PC-9 (cell line): ENCODE data around the gene MARK2.

Source experiments
- EZH2 ChIP-seq: fragments of 200-600 bp; sonication (generic); IDR thresholded peaks from 2 replicates; pipeline ENCODE4 v1.8.0; 2017; ENCODE audit warnings: antibody characterized with exemption, low read depth
- TF ChIP-seq, protein P1 (sequence below): fragments of 200-600 bp; sonication (generic); conservative IDR thresholded peaks from 2 replicates; pipeline ENCODE4 v1.6.1; 2017; ENCODE audit warnings: mixed run types, antibody characterized with exemption, mild to moderate bottlenecking, moderate library complexity

DNA sequence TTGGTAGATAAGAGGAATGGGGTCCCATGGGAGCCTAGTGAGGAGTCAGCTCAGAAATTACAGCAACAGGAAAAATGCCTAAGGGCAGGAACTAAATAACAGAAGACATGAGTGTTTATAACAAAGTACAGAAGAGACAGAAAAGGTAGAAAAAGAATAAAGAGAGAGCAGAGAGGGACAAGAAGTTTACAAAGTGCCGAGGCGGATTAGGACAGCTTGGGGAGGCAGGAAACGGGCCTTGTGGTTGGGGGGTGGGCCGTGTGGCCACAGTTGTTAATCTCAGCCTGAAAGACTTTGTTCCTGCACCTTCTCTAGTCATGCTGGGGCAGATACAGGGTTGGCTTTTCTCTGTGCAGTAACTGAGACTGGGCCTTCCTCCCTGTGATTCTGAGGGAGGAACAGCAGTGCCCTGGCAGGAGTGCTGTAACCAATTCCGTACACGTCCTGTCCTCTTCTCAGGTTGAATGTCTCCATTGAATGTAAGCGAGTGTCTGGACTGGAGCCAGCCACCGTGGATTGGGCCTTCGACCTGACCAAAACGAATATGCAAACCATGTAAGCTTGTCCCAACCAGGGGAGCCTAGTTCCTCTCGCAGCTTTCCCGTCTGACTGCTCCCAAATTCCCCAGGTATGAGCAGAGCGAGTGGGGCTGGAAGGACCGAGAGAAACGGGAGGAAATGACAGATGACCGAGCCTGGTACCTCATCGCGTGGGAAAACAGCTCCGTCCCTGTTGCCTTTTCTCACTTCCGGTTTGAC, 113.0 kb downstream of the MARK2 start:
- TF ChIP-seq, protein P1, sequence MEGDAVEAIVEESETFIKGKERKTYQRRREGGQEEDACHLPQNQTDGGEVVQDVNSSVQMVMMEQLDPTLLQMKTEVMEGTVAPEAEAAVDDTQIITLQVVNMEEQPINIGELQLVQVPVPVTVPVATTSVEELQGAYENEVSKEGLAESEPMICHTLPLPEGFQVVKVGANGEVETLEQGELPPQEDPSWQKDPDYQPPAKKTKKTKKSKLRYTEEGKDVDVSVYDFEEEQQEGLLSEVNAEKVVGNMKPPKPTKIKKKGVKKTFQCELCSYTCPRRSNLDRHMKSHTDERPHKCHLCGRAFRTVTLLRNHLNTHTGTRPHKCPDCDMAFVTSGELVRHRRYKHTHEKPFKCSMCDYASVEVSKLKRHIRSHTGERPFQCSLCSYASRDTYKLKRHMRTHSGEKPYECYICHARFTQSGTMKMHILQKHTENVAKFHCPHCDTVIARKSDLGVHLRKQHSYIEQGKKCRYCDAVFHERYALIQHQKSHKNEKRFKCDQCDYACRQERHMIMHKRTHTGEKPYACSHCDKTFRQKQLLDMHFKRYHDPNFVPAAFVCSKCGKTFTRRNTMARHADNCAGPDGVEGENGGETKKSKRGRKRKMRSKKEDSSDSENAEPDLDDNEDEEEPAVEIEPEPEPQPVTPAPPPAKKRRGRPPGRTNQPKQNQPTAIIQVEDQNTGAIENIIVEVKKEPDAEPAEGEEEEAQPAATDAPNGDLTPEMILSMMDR = no peak
- no peak for TF ChIP-seq EZH2
